SK-N-SH treated with all-trans-retinoic acid at 6 μM for 48 hours (cell line): ENCODE data around the gene CWC15.
"Not testable (repeated sequence)": the region's sequence is repeated elsewhere in the genome, so short reads cannot be mapped to it uniquely, and the experiment has no call there.

Experiments used
- ATAC-seq: fragments of 200-7000 bp; cut with Tn5 transposase; 3 replicates; pipeline ENCODE4 v1.9.1; 2020; ENCODE audit warnings: mild to moderate bottlenecking, moderate library complexity
- ARNTL ChIP-seq: fragments of 450-650 bp; formaldehyde crosslinking; IDR thresholded peaks from 2 replicates; pipeline ENCODE4 v1.5.0; 2020; ENCODE audit warnings: low read depth, mild to moderate bottlenecking, moderate library complexity, borderline replicate concordance
- BACH2 ChIP-seq: fragments of 250-450 bp; sonication (Bioruptor Pico); IDR thresholded peaks from 2 replicates; pipeline ENCODE4 v1.9.0; 2021; ENCODE audit warnings: mild to moderate bottlenecking, borderline replicate concordance
- CREB5 ChIP-seq: fragments of 250-450 bp; sonication (Bioruptor Pico); IDR thresholded peaks from 2 replicates; pipeline ENCODE4 v1.5.1; 2020; ENCODE audit warnings: low read depth, mild to moderate bottlenecking, moderate library complexity
- CSDC2 ChIP-seq: fragments of 250-450 bp; sonication (Bioruptor Pico); IDR thresholded peaks from 2 replicates; pipeline ENCODE4 v1.5.0; 2020; ENCODE audit warnings: mild to moderate bottlenecking, moderate library complexity
- ESRRG ChIP-seq: fragments of 250-450 bp; sonication (Bioruptor Pico); IDR thresholded peaks from 2 replicates; pipeline ENCODE4 v1.6.1; 2021; ENCODE audit warnings: mild to moderate bottlenecking
- GLIS3 ChIP-seq: fragments of 250-450 bp; sonication (Bioruptor Pico); IDR thresholded peaks from 2 replicates; pipeline ENCODE4 v1.5.0; 2020; ENCODE audit warnings: mild to moderate bottlenecking, moderate library complexity
- ISL1 ChIP-seq: fragments of 250-450 bp; sonication (Bioruptor Pico); IDR thresholded peaks from 2 replicates; pipeline ENCODE4 v2.1.2; 2022; ENCODE audit warnings: mild to moderate bottlenecking, moderate library complexity
- OSR1 ChIP-seq: fragments of 250-450 bp; sonication (Bioruptor Pico); IDR thresholded peaks from 2 replicates; pipeline ENCODE4 v1.8.0; 2022; ENCODE audit warnings: moderate library complexity, mild to moderate bottlenecking, inconsistent platforms
- PATZ1 ChIP-seq: fragments of 250-450 bp; sonication (Bioruptor Pico); IDR thresholded peaks from 2 replicates; pipeline ENCODE4 v1.8.0; 2020; ENCODE audit warnings: mild to moderate bottlenecking, moderate library complexity, borderline replicate concordance
- PPARA ChIP-seq: fragments of 250-450 bp; sonication (Bioruptor Pico); IDR thresholded peaks from 2 replicates; pipeline ENCODE4 v1.5.0; 2020; ENCODE audit warnings: mild to moderate bottlenecking, borderline replicate concordance
- SNAI2 ChIP-seq: fragments of 250-450 bp; sonication (Bioruptor Pico); IDR thresholded peaks from 2 replicates; pipeline ENCODE4 v1.5.0; 2020; ENCODE audit warnings: mild to moderate bottlenecking, moderate library complexity
- TCF4 ChIP-seq: fragments of 250-450 bp; sonication (Bioruptor Pico); IDR thresholded peaks from 2 replicates; pipeline ENCODE4 v1.8.0; 2021; ENCODE audit warnings: mild to moderate bottlenecking, moderate library complexity, borderline replicate concordance
- TOX ChIP-seq: fragments of 250-450 bp; sonication (Bioruptor Pico); IDR thresholded peaks from 2 replicates; pipeline ENCODE4 v1.8.0; 2021; ENCODE audit warnings: mild to moderate bottlenecking, moderate library complexity, borderline replicate concordance
- TSHZ2 ChIP-seq: fragments of 250-450 bp; sonication (Bioruptor Pico); IDR thresholded peaks from 2 replicates; pipeline ENCODE4 v1.5.0; 2020; ENCODE audit warnings: mild to moderate bottlenecking, moderate library complexity
- ZC3H10 ChIP-seq: fragments of 250-450 bp; sonication (Bioruptor Pico); IDR thresholded peaks from 2 replicates; pipeline ENCODE4 v1.5.1; 2021; ENCODE audit warnings: mild to moderate bottlenecking, moderate library complexity
- ZFP3 ChIP-seq: fragments of 250-450 bp; sonication (Bioruptor Pico); IDR thresholded peaks from 2 replicates; pipeline ENCODE4 v1.5.0; 2020; ENCODE audit warnings: mild to moderate bottlenecking, moderate library complexity
- ZFP30 ChIP-seq: fragments of 450-650 bp; formaldehyde crosslinking; IDR thresholded peaks from 2 replicates; pipeline ENCODE4 v1.5.0; 2022; ENCODE audit warnings: mild to moderate bottlenecking, moderate library complexity
- ZNF565 ChIP-seq: fragments of 450-650 bp; formaldehyde crosslinking; conservative IDR thresholded peaks from 2 replicates; pipeline ENCODE4 v1.5.0; 2020; ENCODE audit warnings: low read depth, mild to moderate bottlenecking, moderate library complexity
- ZNF70 ChIP-seq: fragments of 450-650 bp; formaldehyde crosslinking; IDR thresholded peaks from 2 replicates; pipeline ENCODE4 v1.5.0; 2020; ENCODE audit warnings: mild to moderate bottlenecking, moderate library complexity
- ZNF8 ChIP-seq: fragments of 450-650 bp; formaldehyde crosslinking; IDR thresholded peaks from 2 replicates; pipeline ENCODE4 v1.5.0; 2020; ENCODE audit warnings: mild to moderate bottlenecking, moderate library complexity

The CWC15 gene

DNA sequence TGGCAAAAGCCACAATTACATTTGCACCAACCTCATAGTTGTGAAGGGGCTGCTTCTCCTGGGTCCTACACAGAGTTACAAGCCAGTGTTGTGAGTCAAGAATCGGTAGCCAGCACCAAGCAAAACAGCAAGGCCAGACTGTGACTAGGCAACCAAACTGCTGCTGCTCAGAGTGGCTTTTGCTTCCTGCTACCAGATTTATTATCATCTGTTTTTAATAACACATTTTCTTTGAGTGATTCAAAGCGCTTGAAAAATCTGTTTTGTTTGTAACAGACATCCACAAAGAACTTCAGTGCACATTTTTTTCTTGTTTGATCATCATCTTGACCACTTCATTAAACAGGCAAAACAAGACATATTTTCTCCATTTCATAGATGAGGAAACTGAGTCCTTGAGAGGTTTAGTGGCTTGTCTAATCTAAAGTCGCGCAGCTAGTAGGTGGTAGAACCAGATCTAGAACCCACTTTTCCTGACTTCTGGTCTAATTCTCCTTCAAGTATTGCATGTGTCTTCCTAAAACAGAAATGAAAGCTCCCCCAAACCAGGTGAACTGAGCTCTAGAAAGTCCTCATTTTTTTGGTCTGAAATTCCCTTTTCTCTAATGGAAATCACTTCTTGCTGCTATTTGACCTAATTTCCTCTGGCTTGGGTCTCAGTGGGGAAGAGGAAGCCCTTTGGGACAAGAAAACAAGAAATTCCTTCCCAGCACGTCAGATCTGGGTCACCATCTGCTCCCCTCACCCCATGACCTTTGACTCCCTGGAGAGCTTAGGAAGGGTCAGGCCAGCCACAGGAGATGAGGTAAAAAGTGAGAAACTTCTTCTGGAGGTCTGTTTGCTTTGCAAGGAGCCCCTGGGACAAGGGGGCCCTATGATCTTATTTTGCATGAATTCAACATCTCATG is 39.9 kb downstream of the CWC15 start:
- TF ChIP-seq ZNF70 (CRISPR knock-in tag) (no peak), TOX (CRISPR knock-in tag) (no peak; the same call in 1 of the 2 replicates), ISL1 (CRISPR knock-in tag) (peak; percentile 78), TSHZ2 (no peak), BACH2 (CRISPR knock-in tag) (no peak), PATZ1 (CRISPR knock-in tag) (0 out of 2 replicates have a peak, but pooled peaks have one; percentile 37), CREB5 (CRISPR knock-in tag) (peak; percentile 75; the same call in 1 of the 2 replicates), TCF4 (CRISPR knock-in tag) (peak; percentile 73)
- peak; percentile 97 for ATAC-seq

DNA sequence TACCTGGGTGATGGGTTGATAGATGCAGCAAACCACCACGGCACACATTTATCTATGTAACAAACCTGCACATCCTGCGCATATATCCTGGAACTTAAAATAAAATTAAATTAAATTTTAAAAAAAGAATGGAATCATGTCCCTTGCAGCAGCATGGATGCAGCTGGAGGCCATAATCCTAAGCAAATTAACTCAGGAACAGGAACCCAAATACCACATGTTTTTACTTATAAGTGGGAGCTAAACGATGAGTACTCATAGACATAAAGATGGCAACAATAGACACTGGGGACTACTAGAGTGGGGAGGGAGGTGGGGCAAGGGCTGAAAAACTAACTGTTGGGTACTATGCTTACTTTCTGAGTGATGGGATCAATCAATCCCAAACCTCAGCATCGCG is 40.9 kb downstream of the CWC15 start:
- peak; percentile 18 for ATAC-seq
- TF ChIP-seq CSDC2 (CRISPR knock-in tag) (no peak), TCF4 (CRISPR knock-in tag) (peak; percentile 80)

DNA sequence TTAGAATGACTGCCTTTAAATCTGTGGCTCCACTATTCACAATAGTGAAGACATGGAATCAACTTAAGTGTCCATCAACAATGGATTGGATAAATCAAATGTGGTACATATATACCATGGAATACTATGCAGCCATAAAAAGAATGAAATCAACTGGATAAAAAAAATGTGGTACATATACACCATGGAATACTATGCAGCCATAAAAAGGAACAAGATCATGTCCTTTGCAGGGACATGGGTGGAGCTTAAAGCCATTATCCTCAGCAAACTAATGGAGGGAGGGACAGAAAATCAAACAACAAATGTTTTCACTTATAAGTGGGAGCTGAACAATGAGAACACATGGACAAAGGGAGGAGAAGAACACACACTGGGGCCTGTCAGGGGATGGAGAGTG is 41.3 kb downstream of the CWC15 start:
- peak; percentile 97 for TF ChIP-seq ZNF8
- not testable (repeated sequence) for ATAC-seq

- no peak for ATAC-seq
- TF ChIP-seq OSR1 (CRISPR knock-in tag) = no peak
- TF ChIP-seq TSHZ2 = no peak
- TF ChIP-seq TCF4 (CRISPR knock-in tag) = no peak
- TF ChIP-seq ZC3H10 (CRISPR knock-in tag) = no peak
- no peak for TF ChIP-seq ZNF565 (CRISPR knock-in tag)
- TF ChIP-seq PATZ1 (CRISPR knock-in tag) = no peak
- no peak for TF ChIP-seq SNAI2 (CRISPR knock-in tag)
- no peak for TF ChIP-seq ZNF8
- TF ChIP-seq ZFP3 = no peak
- no peak for TF ChIP-seq CSDC2 (CRISPR knock-in tag)
- TF ChIP-seq GLIS3 (CRISPR knock-in tag) = no peak
- TF ChIP-seq ESRRG (CRISPR knock-in tag) = no peak
- TF ChIP-seq ZFP30 = no peak
- TF ChIP-seq ARNTL (CRISPR knock-in tag) = no peak
- TF ChIP-seq BACH2 (CRISPR knock-in tag) = no peak
- TF ChIP-seq PPARA (CRISPR knock-in tag) = no peak
- no peak for TF ChIP-seq CREB5 (CRISPR knock-in tag)
Observed at GRCh38 chr11:94928117-94928990, 45.0 kb downstream of the CWC15 start.
